Right lobe of liver (tissue), 4 donors: ENCODE data around the gene DNAJA4.

Experiments used
- CTCF ChIP-seq, 4 donors: fragments of 200-600 bp in 3 of 4; fragments of 450-650 bp in 1 of 4; IDR thresholded peaks; one replicate each; pipeline versions ENCODE4 v1.5.1 to v1.8.0; 2016 to 2022; ENCODE audit warnings: antibody characterized with exemption in 4 of 4, mild to moderate bottlenecking in 2 of 4
- POLR2A ChIP-seq: fragments of 450-650 bp; IDR thresholded peaks from one replicate; pipeline ENCODE4 v1.6.1; 2017; ENCODE audit warnings: antibody characterized with exemption, mild to moderate bottlenecking
- donor health status: DM: no; HTN: no; CAD: no.
- donor health status: DM: no; HTN: no; CAD: no.
- donor health status: DM: no; HTN: yes; CAD: no.

GRCh38 chr15:78239811-78240210, 24.6 kb upstream of the DNAJA4 start:
- TF ChIP-seq CTCF (IDR thresholded peaks at IDR 0.05) (no peak), POLR2A (no peak)
